Brain pericyte (primary cell): Measurements from ENCODE around the gene MS4A6A.
"Not testable (repeated sequence)": the region's sequence is repeated elsewhere in the genome, so short reads cannot be mapped to it uniquely, and the experiment has no call there.

Experiments used
- DNase-seq: peaks from one replicate; pipeline ENCODE4 v3.0.0-alpha.2; 2012; ENCODE audit warnings: low read depth, low spot score

Gene MS4A6A

DNA sequence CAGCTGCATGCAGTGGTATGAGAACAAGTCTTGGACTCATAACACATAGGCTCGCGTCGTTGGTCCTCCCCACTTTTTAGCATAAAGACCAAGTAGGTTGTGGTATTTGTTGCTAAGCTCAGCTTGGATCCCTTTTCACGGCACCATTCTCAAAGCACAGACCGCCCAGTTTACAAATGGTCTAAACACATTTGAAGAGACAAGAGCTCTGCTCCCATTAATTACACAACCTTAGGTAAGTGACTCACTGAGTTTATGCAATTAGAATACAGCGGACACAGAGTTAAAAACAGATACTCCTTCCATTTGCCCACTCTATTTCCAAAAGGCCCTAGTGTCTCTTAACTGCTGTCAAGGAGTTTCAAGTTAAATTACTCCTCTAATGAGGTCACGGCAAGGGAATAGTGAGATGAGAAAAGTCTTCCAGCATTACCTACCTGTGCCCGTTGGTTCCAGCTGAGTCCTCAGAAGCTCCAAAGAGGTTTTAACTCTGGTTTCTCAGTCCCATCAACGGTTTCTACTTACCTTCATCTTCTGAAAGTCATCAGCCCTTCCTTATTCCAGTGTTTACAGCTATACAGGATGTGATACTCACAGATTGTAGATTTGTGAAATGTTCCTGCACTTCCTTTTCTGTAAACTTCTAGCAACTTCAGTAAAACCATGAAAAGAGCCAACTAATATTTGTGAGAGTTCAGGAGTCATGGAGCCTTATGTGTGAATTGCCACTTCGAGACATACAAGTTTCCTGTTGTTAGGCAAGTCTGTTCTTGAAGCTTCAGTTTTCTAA lies at the start of gene MS4A6A:
TSS of gene MS4A6A (minus strand) at position 543 of the 790 bp plus-strand sequence. CDS start 1,356 bp downstream, outside the sequence.
- DNase-seq, result no peak

DNA sequence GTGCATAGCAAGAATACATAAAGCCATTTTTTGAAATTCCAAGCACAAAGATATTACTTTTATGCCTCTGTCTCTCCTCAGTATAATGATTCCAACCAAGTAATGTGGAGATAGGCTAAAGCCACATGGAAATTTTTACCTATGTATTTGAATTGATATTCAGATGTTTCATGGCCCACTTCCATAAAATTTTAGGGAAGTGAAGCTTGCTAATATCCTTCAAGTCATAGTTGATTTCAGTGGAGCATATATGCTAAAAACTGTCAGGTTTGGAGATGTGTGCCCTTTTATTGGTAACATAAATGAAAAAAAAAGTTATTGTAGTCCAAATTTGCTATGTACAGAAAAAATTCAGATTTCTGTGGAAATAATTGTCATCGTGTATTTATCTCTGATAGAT lies 47.8 kb upstream of the MS4A6A start:
- no peak for DNase-seq

- no peak for DNase-seq
Measured at GRCh38 chr11:60222141-60222540, 39.3 kb upstream of the MS4A6A start.

DNA sequence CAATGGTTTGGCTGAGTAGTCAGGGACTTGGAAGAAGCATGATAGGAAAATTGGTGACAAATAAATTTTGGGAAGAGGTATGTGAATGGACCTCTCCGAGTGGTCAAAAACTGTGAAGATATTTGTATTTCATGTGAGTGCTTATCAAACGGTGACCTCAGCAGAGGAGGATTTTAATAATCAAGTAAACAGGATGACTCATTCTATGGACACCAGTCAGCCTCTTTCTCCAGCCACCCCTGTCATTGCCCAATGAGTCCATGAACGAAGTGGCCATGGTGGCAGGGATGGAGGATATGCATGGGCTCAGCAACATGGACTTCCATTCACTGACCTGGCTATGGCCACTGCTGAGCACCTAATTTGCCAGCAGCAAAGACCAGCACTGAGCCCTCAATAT lies 38.8 kb upstream of the MS4A6A start:
- DNase-seq, result no peak

GRCh38 chr11:60221181-60221580 lies 38.3 kb upstream of the MS4A6A start:
- no peak for DNase-seq

GRCh38 chr11:60214386-60214785 lies 31.5 kb upstream of the MS4A6A start:
- DNase-seq, result no peak

GRCh38 chr11:60211206-60211605 lies 28.3 kb upstream of the MS4A6A start:
- no peak for DNase-seq

DNA sequence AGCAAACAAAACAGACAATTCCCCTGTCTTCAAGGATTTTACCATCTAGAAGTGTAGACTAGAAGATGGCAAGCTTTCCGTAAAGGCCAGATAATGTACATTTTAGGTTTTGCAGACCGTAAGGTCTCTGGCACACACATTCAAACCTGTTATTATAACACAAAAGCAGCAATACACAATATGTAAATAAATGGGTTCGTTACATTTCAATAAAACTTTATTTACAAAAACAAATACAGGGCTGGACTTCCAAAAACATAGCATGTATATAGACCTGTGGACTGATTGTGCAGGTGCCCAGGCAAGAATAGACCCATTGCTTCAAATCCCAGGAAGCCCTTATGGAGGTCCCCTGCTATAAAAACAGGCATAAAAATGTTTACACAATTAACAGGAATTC lies 27.1 kb upstream of the MS4A6A start:
- no peak for DNase-seq

DNA sequence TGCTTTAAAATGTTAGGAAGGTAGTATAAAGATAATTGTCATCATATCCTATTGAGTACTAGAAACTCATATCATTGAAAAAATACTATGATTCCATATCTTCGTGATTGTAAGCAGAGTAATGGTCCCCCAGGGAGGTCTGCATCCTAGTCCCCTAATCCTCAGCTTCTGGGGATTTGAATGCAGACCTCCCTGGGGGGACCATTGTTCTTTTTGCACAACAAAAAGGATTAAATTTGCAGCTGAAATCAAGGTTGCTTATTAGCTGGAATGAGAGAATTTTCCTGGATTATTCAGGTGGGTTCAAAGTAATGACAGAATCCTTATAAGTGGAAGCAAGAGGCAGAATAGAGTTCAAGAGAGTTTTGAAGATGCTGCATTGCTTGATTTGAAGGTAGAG lies 26.1 kb upstream of the MS4A6A start:
- DNase-seq, result no peak

GRCh38 chr11:60208146-60208895 lies 25.4 kb upstream of the MS4A6A start:
- no peak for DNase-seq

GRCh38 chr11:60206616-60207015 lies 23.7 kb upstream of the MS4A6A start:
- DNase-seq, result no peak

DNA sequence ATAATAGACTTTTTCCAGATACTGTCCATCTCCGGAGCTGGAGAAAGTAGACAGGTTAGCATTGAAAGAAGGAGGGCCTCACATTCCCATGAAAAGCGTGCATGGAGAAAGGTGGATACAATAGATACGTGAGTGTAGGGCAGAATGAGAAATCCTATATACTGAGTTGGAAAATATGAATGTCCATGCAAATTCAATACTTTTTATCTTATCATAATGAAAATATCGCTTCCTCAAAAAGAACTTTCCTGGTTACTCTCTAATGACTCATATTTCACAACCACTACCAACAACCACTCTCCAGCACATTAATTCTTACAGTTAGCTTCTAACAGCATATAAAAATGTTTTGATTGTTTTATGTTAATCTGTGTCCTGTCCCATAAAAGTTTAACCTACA lies 22.0 kb upstream of the MS4A6A start:
- no peak for DNase-seq

- not testable (repeated sequence) for DNase-seq
Measured at GRCh38 chr11:60201334-60201733, 18.5 kb upstream of the MS4A6A start.

- no peak for DNase-seq
Measured at GRCh38 chr11:60197442-60197841, 14.6 kb upstream of the MS4A6A start.

DNA sequence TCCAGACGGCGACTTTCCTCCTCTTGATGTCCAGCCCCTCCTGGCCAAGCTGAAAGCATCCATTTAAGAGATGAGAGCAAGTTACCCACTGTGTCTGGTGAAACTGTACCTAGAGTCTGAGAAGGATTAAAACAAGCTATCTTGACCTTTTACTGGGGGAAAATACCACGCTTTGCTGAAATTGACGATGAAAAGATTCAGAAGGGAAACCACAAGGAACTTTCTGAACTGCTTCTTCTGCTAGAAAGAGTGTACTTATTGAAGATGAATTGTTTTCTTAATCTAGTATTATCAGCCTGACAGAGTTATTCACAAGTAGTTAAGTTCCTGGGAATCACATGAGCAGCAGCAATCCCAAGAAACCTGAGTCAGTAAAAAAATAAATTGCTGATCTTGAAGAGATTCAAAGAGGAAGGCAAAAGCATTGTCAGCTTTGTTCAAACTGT lies 13.1 kb upstream of the MS4A6A start:
- DNase-seq, result no peak

GRCh38 chr11:60194511-60194910 lies 11.6 kb upstream of the MS4A6A start:
- DNase-seq, result no peak

- peak; percentile 0 for DNase-seq
Measured at GRCh38 chr11:60193687-60194433, 11.0 kb upstream of the MS4A6A start.

DNA sequence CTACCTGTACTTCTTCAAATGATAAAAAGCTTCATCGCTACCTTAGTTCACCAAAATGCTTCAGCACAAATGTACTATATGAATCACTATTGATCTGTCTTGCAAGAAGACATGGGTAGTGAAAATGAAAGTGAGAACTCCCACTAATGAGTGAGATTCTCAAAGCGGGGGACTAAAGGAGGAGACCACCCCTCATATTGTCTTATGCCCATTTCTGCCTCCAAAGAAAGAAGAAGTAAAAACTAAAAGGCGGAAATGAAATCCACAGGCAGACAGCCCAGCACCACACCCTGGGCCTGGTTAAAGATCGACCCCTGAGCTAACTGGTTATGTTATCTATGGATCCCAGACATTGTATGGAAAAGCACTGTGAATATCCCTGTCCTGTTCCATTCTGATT lies 9.7 kb upstream of the MS4A6A start:
- DNase-seq, result not testable (repeated sequence)

GRCh38 chr11:60188481-60188880 lies 5.6 kb upstream of the MS4A6A start:
- not testable (repeated sequence) for DNase-seq

GRCh38 chr11:60186128-60186527 lies 3.2 kb upstream of the MS4A6A start:
- not testable (repeated sequence) for DNase-seq

GRCh38 chr11:60185512-60185827 lies 2.6 kb upstream of the MS4A6A start:
- not testable (repeated sequence) for DNase-seq

DNA sequence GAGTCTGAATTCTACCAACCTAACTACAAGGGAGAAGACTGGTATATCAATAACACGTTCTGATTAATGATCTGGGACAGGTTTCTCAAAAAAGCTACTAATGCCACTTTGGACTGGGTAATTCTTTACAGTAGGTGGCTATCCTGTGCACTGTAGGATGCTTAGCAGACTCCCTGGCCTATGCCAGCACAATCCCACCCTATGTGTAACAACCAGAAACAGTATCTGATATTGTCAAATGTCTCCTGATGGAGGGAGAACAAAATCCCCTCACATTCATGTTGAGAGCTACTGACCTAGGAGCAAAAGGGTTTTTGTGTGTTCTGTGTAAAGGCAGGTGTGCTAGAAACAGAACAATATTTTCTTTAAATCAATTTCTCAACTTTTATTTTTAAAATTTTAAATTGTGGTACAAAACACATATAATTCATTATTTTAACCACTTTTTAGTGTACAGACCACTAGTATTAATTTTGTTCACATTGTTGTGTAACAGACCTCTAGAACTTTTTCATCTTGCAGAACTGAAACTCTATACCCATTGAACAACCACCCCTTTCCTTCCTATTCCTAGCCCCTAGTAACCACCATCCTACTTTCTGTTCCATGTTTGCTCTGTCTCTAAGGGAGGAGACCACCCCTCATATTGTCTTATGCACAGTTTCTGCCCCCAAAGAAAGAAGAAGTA lies 2.1 kb upstream of the MS4A6A start:
- no peak for DNase-seq
